Nephron (organoid): Measurements from ENCODE around the gene PSMC4.

Experiments used
- H3K27ac Mint-ChIP-seq, 3 experiments: 2 replicates each; pipeline ENCODE4 v1.8.0; 2020; ENCODE audit warnings: mixed read lengths in 3 of 3, mild to moderate bottlenecking in 2 of 3, moderate library complexity in 1 of 3
- H3K27me3 Mint-ChIP-seq: 2 replicates; pipeline ENCODE4 v1.8.0; 2021; ENCODE audit warnings: low read depth, mild to moderate bottlenecking, moderate library complexity, mixed read lengths
- H3K36me3 Mint-ChIP-seq: 2 replicates; pipeline ENCODE4 v1.8.0; 2020; ENCODE audit warnings: low read depth, mixed read lengths
- H3K4me1 Mint-ChIP-seq: 2 replicates; pipeline ENCODE4 v1.8.0; 2020; ENCODE audit warnings: mixed read lengths
- H3K4me3 Mint-ChIP-seq, 3 experiments: 2 replicates each; pipeline ENCODE4 v1.8.0; 2020; ENCODE audit warnings: mild to moderate bottlenecking in 3 of 3, mixed read lengths in 3 of 3, moderate library complexity in 2 of 3
- H3K9me3 Mint-ChIP-seq: 2 replicates; pipeline ENCODE4 v1.8.0; 2020; ENCODE audit warnings: mixed read lengths
- CTCF ChIP-seq, 3 experiments: fragments of 200-600 bp; sonication (generic); IDR thresholded peaks; one replicate each; pipeline ENCODE4 v1.5.0; 2021; ENCODE audit warnings: antibody characterized with exemption in 3 of 3; ENCODE audit not compliant: unreplicated experiment in 3 of 3

Gene PSMC4

GRCh38 chr19:39970675-39971379, at the start of gene PSMC4:
TSS of gene PSMC4 (plus strand) at chr19:39971165. CDS start at chr19:39971203, 38 bp downstream.
- TF ChIP-seq CTCF (IDR thresholded peaks at IDR 0.05; ENCODE audit: unreplicated experiment in 3 of 3), result peak; percentile 67 to 86 (median 73)
- H3K27me3 Mint-ChIP-seq, result no peaks in the 10 kb centered on the region
- peaks cover 39% of the 10 kb centered on the region for H3K36me3 Mint-ChIP-seq
- no peaks in the 10 kb centered on the region for H3K9me3 Mint-ChIP-seq
- H3K4me3 Mint-ChIP-seq, result peak within 1 kb of the TSS; percentile 98 to 99 (median 99)
- peaks cover 28% of the 10 kb centered on the region for H3K4me1 Mint-ChIP-seq
- H3K27ac Mint-ChIP-seq, result peak within 1 kb of the TSS; percentile 95 to 98 (median 97)

- H3K27ac Mint-ChIP-seq, result no peak overlapping the region
- no peaks in the 10 kb centered on the region for H3K36me3 Mint-ChIP-seq
- TF ChIP-seq CTCF (IDR thresholded peaks at IDR 0.05; ENCODE audit: unreplicated experiment in 3 of 3), result no peak
- H3K27me3 Mint-ChIP-seq, result no peaks in the 10 kb centered on the region
- no peaks in the 10 kb centered on the region for H3K4me1 Mint-ChIP-seq
- H3K4me3 Mint-ChIP-seq, result no peak overlapping the region
- H3K9me3 Mint-ChIP-seq, result no peaks in the 10 kb centered on the region
These were observed 47.1 kb upstream of the PSMC4 start for GRCh38 chr19:39923862-39924261.

- Mint-ChIP-seq H3K27ac (no peak overlapping the region), H3K36me3 (no peaks in the 10 kb centered on the region), H3K4me3 (no peak overlapping the region), H3K9me3 (no peaks in the 10 kb centered on the region), H3K27me3 (no peaks in the 10 kb centered on the region), H3K4me1 (no peaks in the 10 kb centered on the region)
- no peak for TF ChIP-seq CTCF (IDR thresholded peaks at IDR 0.05; ENCODE audit: unreplicated experiment in 3 of 3)
These were observed 46.6 kb upstream of the PSMC4 start for GRCh38 chr19:39924389-39924788.

GRCh38 chr19:39924952-39925351, 46.0 kb upstream of the PSMC4 start:
- no peaks in the 10 kb centered on the region for H3K36me3 Mint-ChIP-seq
- H3K27me3 Mint-ChIP-seq, result no peaks in the 10 kb centered on the region
- no peak for TF ChIP-seq CTCF (IDR thresholded peaks at IDR 0.05; ENCODE audit: unreplicated experiment in 3 of 3)
- no peaks in the 10 kb centered on the region for H3K4me1 Mint-ChIP-seq
- no peak overlapping the region for H3K27ac Mint-ChIP-seq
- H3K4me3 Mint-ChIP-seq, result no peak overlapping the region
- H3K9me3 Mint-ChIP-seq, result peaks cover 5% of the 10 kb centered on the region

- TF ChIP-seq CTCF (IDR thresholded peaks at IDR 0.05; ENCODE audit: unreplicated experiment in 3 of 3), result no peak
- no peak overlapping the region for H3K4me3 Mint-ChIP-seq
- no peaks in the 10 kb centered on the region for H3K4me1 Mint-ChIP-seq
- no peak overlapping the region for H3K27ac Mint-ChIP-seq
- peaks cover 9% of the 10 kb centered on the region for H3K9me3 Mint-ChIP-seq
- H3K27me3 Mint-ChIP-seq, result no peaks in the 10 kb centered on the region
- no peaks in the 10 kb centered on the region for H3K36me3 Mint-ChIP-seq
These were observed 44.7 kb upstream of the PSMC4 start for GRCh38 chr19:39926170-39926760.

GRCh38 chr19:39927076-39927475, 43.9 kb upstream of the PSMC4 start:
- Mint-ChIP-seq H3K4me3 (no peak overlapping the region), H3K9me3 (peaks cover 9% of the 10 kb centered on the region), H3K36me3 (no peaks in the 10 kb centered on the region), H3K4me1 (no peaks in the 10 kb centered on the region), H3K27ac (no peak overlapping the region), H3K27me3 (peaks cover 2% of the 10 kb centered on the region)
- no peak for TF ChIP-seq CTCF (IDR thresholded peaks at IDR 0.05; ENCODE audit: unreplicated experiment in 3 of 3)
